Activated gamma-delta T cell treated with anti-CD3 and anti-CD28 coated beads, Interleukin-2, amount 50 U/mL, for 16 hours (primary cell): ENCODE results near the gene PCLO.

Experiments
- DNase-seq: peaks from one replicate; pipeline ENCODE4 v3.0.0-alpha.2; 2020; ENCODE audit warnings: low read depth

PCLO gene

GRCh38 chr7:83162402-83163256 is at the start of gene PCLO:
Gene PCLO (minus strand): TSS chr7:83162884. CDS start chr7:83162592, 292 bp downstream.
- no peak for DNase-seq

- no peak for DNase-seq
Observed at GRCh38 chr7:83211685-83212084, 49.0 kb upstream of the PCLO start.

- no peak for DNase-seq
Observed at GRCh38 chr7:83210479-83210878, 47.8 kb upstream of the PCLO start.

GRCh38 chr7:83204715-83205114 is 42.0 kb upstream of the PCLO start:
- no peak for DNase-seq

- no peak for DNase-seq
Observed at GRCh38 chr7:83201355-83201754, 38.7 kb upstream of the PCLO start.

GRCh38 chr7:83190659-83191389 is 28.1 kb upstream of the PCLO start:
- no peak for DNase-seq

- no peak for DNase-seq
Observed at GRCh38 chr7:83178796-83179195, 16.1 kb upstream of the PCLO start.

- no peak for DNase-seq
Observed at GRCh38 chr7:83178066-83178465, 15.4 kb upstream of the PCLO start.

GRCh38 chr7:83173664-83174063 is 11.0 kb upstream of the PCLO start:
- no peak for DNase-seq

GRCh38 chr7:83166781-83167180 is 4.1 kb upstream of the PCLO start:
- DNase-seq, result no peak

- DNase-seq, result no peak
Observed at GRCh38 chr7:83161899-83162401, 734 bp downstream of the PCLO start.

- no peak for DNase-seq
Observed at GRCh38 chr7:83161186-83161585, 1.5 kb downstream of the PCLO start.

GRCh38 chr7:83159731-83160130 is 3.0 kb downstream of the PCLO start:
- DNase-seq, result no peak

- DNase-seq, result no peak
Observed at GRCh38 chr7:83156006-83156405, 6.7 kb downstream of the PCLO start.

- DNase-seq, result no peak
Observed at GRCh38 chr7:83155407-83155806, 7.3 kb downstream of the PCLO start.

GRCh38 chr7:83153419-83153818 is 9.3 kb downstream of the PCLO start:
- DNase-seq, result no peak

- no peak for DNase-seq
Observed at GRCh38 chr7:83150310-83150709, 12.4 kb downstream of the PCLO start.

- no peak for DNase-seq
Observed at GRCh38 chr7:83149466-83149865, 13.2 kb downstream of the PCLO start.

GRCh38 chr7:83148776-83149175 is 13.9 kb downstream of the PCLO start:
- DNase-seq, result no peak

GRCh38 chr7:83143107-83143506 is 19.6 kb downstream of the PCLO start:
- no peak for DNase-seq

GRCh38 chr7:83142365-83142764 is 20.3 kb downstream of the PCLO start:
- DNase-seq, result no peak

- no peak for DNase-seq
Observed at GRCh38 chr7:83141927-83142326, 20.8 kb downstream of the PCLO start.
